ENCODE data around the gene LDLRAD3.
"Not testable (repeated sequence)": the region's sequence is repeated elsewhere in the genome, so short reads cannot be mapped to it uniquely, and the experiment has no call there.

Gene LDLRAD3

DNA sequence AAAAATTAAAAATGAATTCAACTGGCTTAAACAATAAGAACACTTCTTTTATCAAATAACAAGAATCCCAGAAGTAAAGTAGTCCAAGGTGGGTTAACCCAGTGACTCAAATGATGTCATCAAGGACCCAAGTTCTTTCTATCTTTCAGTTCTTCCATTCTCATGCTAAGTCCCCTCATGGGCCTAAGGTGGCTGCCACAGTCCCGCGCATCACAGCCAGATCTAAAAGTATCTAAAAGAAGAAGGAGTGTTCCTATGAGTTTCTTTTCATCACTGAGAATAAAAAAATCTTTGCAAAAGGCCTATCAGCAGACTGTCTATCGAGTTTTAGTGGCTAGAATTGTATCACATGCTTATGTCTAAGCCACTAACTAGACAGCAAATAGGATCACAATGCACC lies 37.2 kb upstream of the LDLRAD3 start:
- no peak for DNase-seq
- H3K36me3 ChIP-seq, result no peaks in the 10 kb centered on the region
- H3K27ac ChIP-seq, result no peak overlapping the region
- no peak overlapping the region for H3K4me3 ChIP-seq (ENCODE audit: low read depth, low read length)
- peaks cover 11% of the 10 kb centered on the region for H3K9me3 ChIP-seq (ENCODE audit: severe bottlenecking)
- TF ChIP-seq, protein P1, sequence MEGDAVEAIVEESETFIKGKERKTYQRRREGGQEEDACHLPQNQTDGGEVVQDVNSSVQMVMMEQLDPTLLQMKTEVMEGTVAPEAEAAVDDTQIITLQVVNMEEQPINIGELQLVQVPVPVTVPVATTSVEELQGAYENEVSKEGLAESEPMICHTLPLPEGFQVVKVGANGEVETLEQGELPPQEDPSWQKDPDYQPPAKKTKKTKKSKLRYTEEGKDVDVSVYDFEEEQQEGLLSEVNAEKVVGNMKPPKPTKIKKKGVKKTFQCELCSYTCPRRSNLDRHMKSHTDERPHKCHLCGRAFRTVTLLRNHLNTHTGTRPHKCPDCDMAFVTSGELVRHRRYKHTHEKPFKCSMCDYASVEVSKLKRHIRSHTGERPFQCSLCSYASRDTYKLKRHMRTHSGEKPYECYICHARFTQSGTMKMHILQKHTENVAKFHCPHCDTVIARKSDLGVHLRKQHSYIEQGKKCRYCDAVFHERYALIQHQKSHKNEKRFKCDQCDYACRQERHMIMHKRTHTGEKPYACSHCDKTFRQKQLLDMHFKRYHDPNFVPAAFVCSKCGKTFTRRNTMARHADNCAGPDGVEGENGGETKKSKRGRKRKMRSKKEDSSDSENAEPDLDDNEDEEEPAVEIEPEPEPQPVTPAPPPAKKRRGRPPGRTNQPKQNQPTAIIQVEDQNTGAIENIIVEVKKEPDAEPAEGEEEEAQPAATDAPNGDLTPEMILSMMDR (IDR thresholded peaks at IDR 0.05; ENCODE audit: low read depth, low read length), result no peak
- H3K27me3 ChIP-seq (ENCODE audit: insufficient read depth, low read depth, severe bottlenecking), result no peaks in the 10 kb centered on the region

DNA sequence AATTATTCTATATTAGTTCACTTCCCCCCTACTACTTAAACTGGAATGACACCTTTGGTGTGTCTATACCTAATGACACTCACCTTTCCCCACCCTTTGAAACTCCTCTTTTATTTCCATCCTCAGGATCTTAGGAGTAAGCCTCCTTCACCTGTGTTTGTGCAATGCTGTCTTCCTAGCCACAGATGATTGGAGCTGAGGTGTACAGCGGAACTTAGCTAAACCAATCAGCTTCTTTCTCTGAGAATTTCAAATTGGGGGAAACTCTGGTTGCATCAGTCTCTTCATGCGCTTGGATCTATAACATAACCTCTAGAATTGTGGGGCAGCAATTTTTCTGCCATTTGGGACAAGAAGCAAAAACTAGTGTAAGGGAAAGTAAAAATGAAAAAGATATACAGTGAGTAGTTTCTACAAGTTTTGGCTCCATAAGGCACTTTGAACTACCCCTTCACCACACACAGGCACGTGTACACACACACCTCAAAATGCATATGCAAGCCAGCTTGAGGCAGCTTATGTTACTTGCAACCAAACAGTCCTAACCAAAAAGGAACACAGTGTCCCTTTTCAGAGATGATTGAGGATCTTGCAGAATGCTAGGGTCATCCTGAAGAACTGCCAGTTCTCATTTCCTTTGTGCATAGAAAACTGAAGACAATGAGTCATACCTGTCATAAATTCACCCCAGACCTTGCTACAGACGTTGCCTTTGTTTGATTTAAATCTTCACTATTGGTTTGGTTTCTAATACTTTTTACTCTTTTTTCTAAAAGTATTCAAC lies 36.0 kb upstream of the LDLRAD3 start:
- no peak overlapping the region for H3K27ac ChIP-seq

DNA sequence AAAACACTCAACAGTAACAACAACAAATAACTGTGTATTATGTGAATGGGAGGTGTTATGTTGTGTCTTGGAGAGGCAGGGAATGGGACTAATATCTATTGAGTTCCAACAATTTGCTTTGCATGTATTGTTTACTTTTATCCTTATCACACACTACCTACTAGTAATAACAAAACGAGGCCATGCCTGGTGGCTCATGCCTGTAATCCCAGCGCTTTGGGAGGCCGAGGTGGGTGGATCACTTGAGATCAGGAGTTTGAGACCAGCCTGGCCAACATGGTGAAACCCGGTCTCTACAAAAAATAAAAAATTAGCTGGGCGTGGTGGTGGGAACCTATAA lies 35.5 kb upstream of the LDLRAD3 start:
- H3K27ac ChIP-seq; H3K4me3 ChIP-seq (ENCODE audit: low read depth, low read length); H3K36me3 ChIP-seq; DNase-seq; H3K9me3 ChIP-seq (ENCODE audit: severe bottlenecking); H3K27me3 ChIP-seq (ENCODE audit: insufficient read depth, low read depth, severe bottlenecking): not testable (repeated sequence)

More for the DNA sequence above, 36.0 kb upstream of the LDLRAD3 start:
- no peaks in the 10 kb centered on the region for H3K27me3 ChIP-seq (ENCODE audit: insufficient read depth, low read depth, severe bottlenecking)
- TF ChIP-seq, protein P1 (IDR thresholded peaks at IDR 0.05; ENCODE audit: low read depth, low read length), result no peak
- DNase-seq, result no peak
- peaks cover 5% of the 10 kb centered on the region for H3K9me3 ChIP-seq (ENCODE audit: severe bottlenecking)
- H3K36me3 ChIP-seq, result no peaks in the 10 kb centered on the region
- H3K4me3 ChIP-seq (ENCODE audit: low read depth, low read length), result no peak overlapping the region

DNA sequence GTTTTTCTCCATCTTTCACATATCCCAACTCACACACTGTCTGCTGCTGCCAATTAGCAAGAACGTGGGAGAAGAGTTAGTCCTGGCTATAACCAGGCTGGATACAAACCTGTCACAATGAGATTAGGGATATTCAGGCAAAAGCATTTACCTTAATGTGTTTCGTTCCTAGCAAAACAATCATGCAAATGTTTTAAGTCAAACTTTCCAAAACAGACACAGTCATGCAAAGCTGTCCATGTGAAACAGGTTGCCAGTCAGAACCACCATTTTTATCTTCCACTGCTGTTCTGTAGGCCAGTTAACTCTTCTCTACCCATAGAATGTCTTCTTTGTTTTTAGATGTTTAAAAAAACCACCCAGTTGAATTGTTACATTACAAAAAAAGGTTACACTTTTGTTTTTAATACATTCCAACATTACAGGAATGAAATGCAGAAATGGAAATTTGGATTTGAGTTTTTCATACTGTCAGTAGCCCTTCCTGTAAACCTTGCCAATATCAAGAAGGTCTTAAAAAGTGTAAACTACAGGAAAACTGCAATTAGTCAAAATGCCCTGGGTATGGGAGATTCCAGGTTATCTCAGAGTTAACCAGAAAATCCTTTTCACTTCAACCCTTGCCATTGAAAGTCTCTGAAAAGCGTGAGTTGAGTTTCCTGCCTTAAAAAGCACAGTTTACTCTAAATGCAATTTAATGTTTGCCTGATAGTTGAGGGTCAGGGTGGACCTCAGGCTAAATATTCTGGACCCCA lies 34.2 kb upstream of the LDLRAD3 start:
- H3K36me3 ChIP-seq, result no peaks in the 10 kb centered on the region
- no peak overlapping the region for H3K27ac ChIP-seq
- H3K4me3 ChIP-seq (ENCODE audit: low read depth, low read length), result no peak overlapping the region
- DNase-seq, result no peak
- TF ChIP-seq, protein P1 (IDR thresholded peaks at IDR 0.05; ENCODE audit: low read depth, low read length), result no peak
- H3K9me3 ChIP-seq (ENCODE audit: severe bottlenecking), result no peaks in the 10 kb centered on the region
- H3K27me3 ChIP-seq (ENCODE audit: insufficient read depth, low read depth, severe bottlenecking), result no peaks in the 10 kb centered on the region

DNA sequence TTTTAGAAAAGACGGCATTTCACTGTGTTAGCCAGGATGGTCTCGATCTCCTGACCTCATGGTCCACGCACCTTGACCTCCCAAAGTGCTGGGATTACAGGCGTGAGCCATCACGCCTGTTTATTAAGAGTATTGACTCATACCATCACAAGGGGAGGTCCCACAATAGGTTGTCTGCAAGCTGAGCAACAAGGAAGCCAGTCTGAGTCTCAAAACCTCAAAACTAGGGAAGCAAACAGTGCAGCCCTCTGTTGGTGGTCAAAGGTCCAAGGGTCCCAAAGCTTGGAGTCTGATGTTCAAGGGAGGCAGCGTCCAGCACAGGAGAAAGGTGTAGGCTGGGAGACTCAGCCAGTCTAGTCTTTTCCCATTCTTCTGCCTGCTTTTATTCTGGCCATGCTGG lies 32.8 kb upstream of the LDLRAD3 start:
- H3K9me3 ChIP-seq (ENCODE audit: severe bottlenecking), result no peaks in the 10 kb centered on the region
- no peak for DNase-seq
- no peak overlapping the region for H3K27ac ChIP-seq
- no peaks in the 10 kb centered on the region for H3K36me3 ChIP-seq
- no peak overlapping the region for H3K4me3 ChIP-seq (ENCODE audit: low read depth, low read length)
- no peaks in the 10 kb centered on the region for H3K27me3 ChIP-seq (ENCODE audit: insufficient read depth, low read depth, severe bottlenecking)
- TF ChIP-seq, protein P1 (IDR thresholded peaks at IDR 0.05; ENCODE audit: low read depth, low read length), result no peak

DNA sequence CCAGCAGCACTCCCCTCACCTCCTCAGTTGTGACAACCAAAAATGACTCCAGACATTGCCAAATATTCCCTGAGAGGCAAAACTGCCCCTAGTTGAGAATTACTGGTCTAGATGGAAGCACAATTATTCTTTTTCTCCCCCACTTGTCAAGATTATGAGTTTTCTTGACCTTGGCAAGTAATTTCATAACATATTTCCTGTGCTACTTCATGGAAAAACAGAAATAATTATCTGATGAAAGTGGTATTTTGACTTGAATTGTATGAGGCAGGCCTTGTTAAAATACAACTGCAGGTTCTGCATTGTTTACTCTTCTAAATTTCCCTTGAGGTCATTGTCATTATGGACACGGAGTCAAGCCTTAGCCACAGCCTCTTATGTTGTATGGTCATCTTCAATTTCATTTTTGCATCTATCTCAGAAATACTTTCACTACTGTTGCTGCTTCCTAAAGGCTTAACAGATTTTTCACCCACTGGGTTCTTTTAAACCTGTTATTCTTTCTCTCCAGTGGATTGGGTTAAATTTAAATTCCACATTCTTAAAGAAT lies 32.2 kb upstream of the LDLRAD3 start:
- Histone ChIP-seq H3K36me3 (no peaks in the 10 kb centered on the region), H3K27ac (no peak overlapping the region), H3K9me3 (ENCODE audit: severe bottlenecking) (no peaks in the 10 kb centered on the region), H3K4me3 (ENCODE audit: low read depth, low read length) (no peak overlapping the region), H3K27me3 (ENCODE audit: insufficient read depth, low read depth, severe bottlenecking) (no peaks in the 10 kb centered on the region)
- no peak for DNase-seq
- TF ChIP-seq, protein P1 (IDR thresholded peaks at IDR 0.05; ENCODE audit: low read depth, low read length), result no peak

DNA sequence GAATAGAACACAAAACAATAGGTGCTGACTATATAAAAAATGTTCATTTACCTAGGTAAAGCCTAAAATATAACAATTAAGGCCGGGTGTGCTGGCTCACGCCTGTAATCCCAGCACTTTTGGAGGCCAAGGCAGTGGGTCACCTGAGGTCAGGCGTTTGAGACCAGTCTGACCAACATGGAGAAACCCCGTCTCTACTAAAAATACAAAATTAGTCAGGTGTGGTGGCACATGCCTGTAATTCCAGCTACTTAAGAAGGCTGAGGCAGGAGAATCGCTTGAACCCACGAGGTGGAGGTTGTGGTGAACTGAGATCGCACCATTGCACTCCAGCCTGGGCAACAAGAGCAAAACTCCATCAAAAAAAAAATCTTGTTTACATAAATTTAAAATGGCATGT lies 31.4 kb upstream of the LDLRAD3 start:
- H3K36me3 ChIP-seq; H3K27ac ChIP-seq; H3K9me3 ChIP-seq (ENCODE audit: severe bottlenecking); H3K4me3 ChIP-seq (ENCODE audit: low read depth, low read length); H3K27me3 ChIP-seq (ENCODE audit: insufficient read depth, low read depth, severe bottlenecking); DNase-seq: not testable (repeated sequence)

Data from WERI-Rb-1 (cell line).